AG09309 (cell line): Measurements from ENCODE around the gene XIRP2.

Experiments
- DNase-seq: peaks from one replicate; pipeline ENCODE4 v3.0.0-alpha.2; 2010; ENCODE audit warnings: low read depth
- H3K4me3 ChIP-seq: 2 replicates; pipeline ENCODE4 v1.5.1; 2011; ENCODE audit warnings: mild to moderate bottlenecking, low read depth, low read length, moderate library complexity; ENCODE audit not compliant: control insufficient read depth
- CTCF ChIP-seq: IDR thresholded peaks from 2 replicates; pipeline ENCODE4 v1.5.1; 2011; ENCODE audit warnings: mild to moderate bottlenecking, low read depth, low read length, inconsistent platforms; ENCODE audit not compliant: insufficient read depth, control insufficient read depth; ENCODE audit errors: missing control alignments

Gene XIRP2

DNA sequence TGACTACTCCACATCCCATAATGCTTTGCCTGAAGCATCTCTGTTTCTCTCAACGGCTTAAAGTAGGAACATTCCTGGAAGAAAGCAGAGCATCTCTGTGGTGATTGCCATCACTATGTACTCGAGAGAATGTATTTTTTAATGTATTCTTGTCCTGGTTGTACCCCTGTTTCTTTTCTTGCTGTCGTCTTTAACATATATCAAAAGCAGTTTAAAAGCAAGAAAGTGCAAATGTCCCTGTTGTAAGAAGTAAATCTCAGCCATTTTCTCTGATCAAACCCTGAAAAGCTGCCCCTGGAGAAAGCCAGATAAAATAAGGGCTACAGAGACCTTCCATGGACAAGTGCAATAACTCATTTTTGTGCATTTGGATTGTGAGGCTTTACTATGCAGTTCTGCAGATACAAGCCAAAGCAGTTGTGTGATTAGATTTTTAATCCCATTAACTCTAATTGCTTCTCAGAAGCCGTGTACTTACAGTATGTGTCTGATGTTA lies 70.8 kb downstream of the XIRP2 start:
- DNase-seq: no peak
- no peak overlapping the region for H3K4me3 ChIP-seq
- TF ChIP-seq CTCF: no peak

DNA sequence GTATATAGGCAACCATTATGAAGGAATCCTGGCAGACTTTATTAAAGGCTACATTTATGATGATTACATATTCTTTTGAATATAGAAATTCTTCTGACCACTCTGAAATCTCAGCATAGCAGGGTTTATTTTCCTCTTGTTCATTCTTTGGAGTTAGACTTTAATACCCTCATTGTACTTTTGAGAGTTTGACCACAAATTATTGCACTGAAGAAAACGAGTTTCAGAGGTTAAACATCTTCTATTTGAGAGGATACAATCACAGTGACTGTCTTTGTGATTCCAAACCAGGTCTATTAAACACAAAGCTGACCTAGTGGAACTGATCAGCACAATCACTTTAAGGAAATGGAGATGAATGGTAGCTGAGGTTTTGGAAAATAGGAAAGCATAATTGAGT lies 71.3 kb downstream of the XIRP2 start:
- DNase-seq: no peak
- TF ChIP-seq CTCF: no peak
- no peak overlapping the region for H3K4me3 ChIP-seq

GRCh38 chr2:166960702-166961270 lies 72.5 kb downstream of the XIRP2 start:
- H3K4me3 ChIP-seq: no peak overlapping the region
- DNase-seq: no peak
- no peak for TF ChIP-seq CTCF

DNA sequence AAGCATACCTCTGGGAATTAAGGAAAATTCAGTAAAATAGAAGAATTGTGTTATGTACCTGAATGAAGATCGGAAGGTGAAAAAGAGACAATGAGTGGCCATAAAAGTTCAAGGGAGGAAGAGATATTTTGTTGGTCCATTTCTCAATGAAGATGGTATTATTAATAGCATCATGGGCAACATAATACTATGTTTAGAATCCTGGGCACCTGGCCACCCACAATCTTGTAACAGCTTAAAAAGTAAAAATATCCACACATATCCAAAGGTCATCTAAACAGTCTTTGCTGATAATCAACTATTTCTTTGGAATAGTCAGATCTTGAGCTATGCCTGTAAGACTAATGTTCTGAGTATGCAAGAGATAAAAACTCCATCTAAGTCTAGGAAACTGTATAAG lies 73.7 kb downstream of the XIRP2 start:
- DNase-seq: no peak
- TF ChIP-seq CTCF: no peak
- H3K4me3 ChIP-seq: no peak overlapping the region

DNA sequence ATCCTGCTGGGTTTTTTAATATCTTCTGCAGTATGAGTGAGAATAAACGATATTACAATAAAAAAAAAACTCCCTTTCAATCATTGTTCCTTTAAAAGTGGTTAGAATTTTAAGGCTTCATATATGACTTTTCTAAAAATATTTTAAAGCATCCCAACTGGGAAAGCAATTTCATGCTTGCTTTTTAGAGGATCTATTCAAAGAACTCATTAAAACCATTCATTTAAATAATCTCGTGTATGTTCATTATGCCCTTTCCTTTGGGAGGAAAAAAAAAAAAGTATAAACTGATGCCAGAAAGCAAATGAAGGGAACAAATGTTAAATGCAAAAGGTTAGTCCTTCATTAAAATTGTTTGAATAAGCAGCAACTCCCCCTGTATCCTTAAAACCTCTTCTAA lies 81.2 kb downstream of the XIRP2 start:
- no peak for DNase-seq
- TF ChIP-seq CTCF: no peak
- no peak overlapping the region for H3K4me3 ChIP-seq

GRCh38 chr2:166972002-166972401 lies 83.7 kb downstream of the XIRP2 start:
- DNase-seq: no peak
- no peak for TF ChIP-seq CTCF
- no peak overlapping the region for H3K4me3 ChIP-seq

GRCh38 chr2:166972418-166972817 lies 84.1 kb downstream of the XIRP2 start:
- no peak overlapping the region for H3K4me3 ChIP-seq
- DNase-seq: no peak
- TF ChIP-seq CTCF: no peak
